K562 (cell line): ENCODE data around the gene EFEMP2. TPM values are rescaled to one million over a fixed set of nuclear protein-coding genes. Genes with fewer than 3 reads are reported as not detected.
A peak's percentile ranks its signal among the peaks of the same experiment; 100 is the strongest.

Experiments
- ARID4B ChIP-seq: sonication (generic); formaldehyde crosslinking; IDR thresholded peaks from 2 replicates; pipeline ENCODE4 v1.8.0; 2022; ENCODE audit warnings: mild to moderate bottlenecking, missing genetic modification reagents
- CSDE1 ChIP-seq, 2 experiments: fragments of 450-650 bp; IDR thresholded peaks; 2 replicates each; pipeline ENCODE4 v1.6.1; 2016; ENCODE audit warnings: mild to moderate bottlenecking in 1 of 2
- ERF ChIP-seq: fragments of 450-650 bp; formaldehyde crosslinking; IDR thresholded peaks from 2 replicates; pipeline ENCODE4 v1.4.0; 2020; ENCODE audit warnings: mild to moderate bottlenecking, mixed read lengths
- FOXO4 ChIP-seq: fragments of 450-650 bp; formaldehyde crosslinking; IDR thresholded peaks from 2 replicates; pipeline ENCODE4 v1.4.0; 2020; ENCODE audit warnings: mild to moderate bottlenecking, moderate library complexity
- GABPA ChIP-seq: fragments of 200-800 bp; sonication (Bioruptor generic); conservative IDR thresholded peaks from 2 replicates; pipeline ENCODE4 v1.6.1; 2016; ENCODE audit warnings: low read depth, missing genetic modification characterization, missing compliant biosample characterization
- MYNN ChIP-seq, 2 experiments: sonication (generic); formaldehyde crosslinking in 1 of 2; IDR thresholded peaks; 2 replicates each; pipeline versions ENCODE4 v1.5.0 to v1.6.1; 2016 to 2020; ENCODE audit warnings: antibody characterized with exemption in 1 of 2, missing genetic modification reagents in 1 of 2
- NFYB ChIP-seq: IDR thresholded peaks from 2 replicates; pipeline ENCODE4 v1.6.1; 2011; ENCODE audit warnings: mild to moderate bottlenecking, moderate library complexity; ENCODE audit not compliant: insufficient read length; ENCODE audit errors: extremely low read depth
- NR3C1 ChIP-seq: sonication (generic); formaldehyde crosslinking; IDR thresholded peaks from 2 replicates; pipeline ENCODE4 v1.8.1; 2022; ENCODE audit warnings: missing genetic modification reagents
- POLR3A ChIP-seq: IDR thresholded peaks from 2 replicates; pipeline ENCODE4 v1.6.1; 2011; ENCODE audit warnings: borderline replicate concordance, mild to moderate bottlenecking, moderate library complexity; ENCODE audit not compliant: insufficient read length, insufficient read depth; ENCODE audit errors: extremely low read depth
- PYGO2 ChIP-seq: fragments of 450-650 bp; IDR thresholded peaks from 2 replicates; pipeline ENCODE4 v1.6.1; 2016; ENCODE audit warnings: mild to moderate bottlenecking, missing genetic modification characterization, moderate library complexity, missing compliant biosample characterization
- RBM39 ChIP-seq: fragments of 200-400 bp; formaldehyde crosslinking; optimal IDR thresholded peaks from 2 replicates; pipeline ENCODE3; 2018; ENCODE audit warnings: low read depth, low read length
- SIRT6 ChIP-seq: IDR thresholded peaks from one replicate; pipeline ENCODE4 v1.6.1; 2012; ENCODE audit warnings: low read depth, mild to moderate bottlenecking, control low read depth, inconsistent platforms, low read length, moderate library complexity
- SREBF2 ChIP-seq: sonication (generic); formaldehyde crosslinking; IDR thresholded peaks from 2 replicates; pipeline ENCODE4 v1.4.0; 2020; ENCODE audit warnings: mild to moderate bottlenecking, missing genetic modification reagents
- TEAD1 ChIP-seq, 2 experiments: fragments of 450-650 bp in 1 of 2; sonication (generic) in 1 of 2; formaldehyde crosslinking; IDR thresholded peaks; 2 replicates each; pipeline versions ENCODE4 v1.4.0 to v1.8.0; 2020 to 2022; ENCODE audit warnings: mild to moderate bottlenecking in 2 of 2, missing genetic modification reagents in 1 of 2
- ZNF121 ChIP-seq: sonication (generic); formaldehyde crosslinking; conservative IDR thresholded peaks from 2 replicates; pipeline ENCODE4 v1.8.0; 2022; ENCODE audit warnings: missing genetic modification reagents
- ZNF143 ChIP-seq: sonication (generic); formaldehyde crosslinking; IDR thresholded peaks from 2 replicates; pipeline ENCODE4 v1.9.0; 2022; ENCODE audit warnings: mild to moderate bottlenecking, missing genetic modification reagents
- ZNF146 ChIP-seq: IDR thresholded peaks from one replicate; pipeline ENCODE4 v1.6.1; 2018; ENCODE audit warnings: missing compliant biosample characterization; ENCODE audit not compliant: unreplicated experiment
- ZNF41 ChIP-seq: fragments of 250-450 bp; sonication (Bioruptor Pico); conservative IDR thresholded peaks from 2 replicates; pipeline ENCODE4 v1.4.0; 2020; ENCODE audit warnings: mild to moderate bottlenecking
- ZNF445 ChIP-seq: fragments of 250-450 bp; sonication (Bioruptor Pico); IDR thresholded peaks from 2 replicates; pipeline ENCODE4 v1.4.0; 2020; ENCODE audit warnings: low read depth, mild to moderate bottlenecking, moderate library complexity
- ZNF589 ChIP-seq: fragments of 200-800 bp; sonication (Bioruptor generic); IDR thresholded peaks from 2 replicates; pipeline ENCODE4 v1.6.1; 2016; ENCODE audit warnings: low read depth, missing genetic modification characterization, missing compliant biosample characterization
- polyA plus RNA-seq, 8 experiments: library from polyadenylated mRNA; depleted of rRNA in 4 of 8; stranded (reverse) in 5 of 8; unstranded in 3 of 8; fragments of >200 nt; fragmentation: Nextera tagmentation in 2 of 8; fragmentation: Illumina TruSeq in 1 of 8; extraction: Ambion mirVana in 2 of 8; extraction: Trizol in 1 of 8; gene quantifications; 2 replicates each; pipeline versions ENCODE4 v1.2.1 to v1.2.3, GENCODE V29; 2011 to 2014; ENCODE audit warnings: inconsistent platforms in 1 of 8, missing spikeins in 1 of 8
- total RNA-seq, 7 experiments: library from RNA; depleted of rRNA in 6 of 7; stranded (reverse); fragments of >200 nt in 6 of 7; fragmentation: Illumina TruSeq in 2 of 7; extraction: Trizol in 2 of 7; gene quantifications; 2 replicates each; pipeline versions ENCODE4 v1.2.1 to v1.2.3, GENCODE V29; 2011 to 2021; ENCODE audit warnings: low replicate concordance in 1 of 7
- TF ChIP-seq, protein P1 (sequence below): fragments of 250-450 bp; sonication (Bioruptor Pico); IDR thresholded peaks from 2 replicates; pipeline ENCODE4 v1.5.0; 2021

EFEMP2 gene
- total and polyA plus RNA-seq, 9 of the 15 experiments (the other 6 are each of a cell fraction or from before 2014, with no cell fraction given) = 0.07 to 2.9 (median 0.69) TPM; not detected in 1

- TF ChIP-seq POLR3A (no peak), GABPA (no peak), SIRT6 (no peak), CSDE1 (IDR thresholded peaks at IDR 0.05) (no peak), TEAD1 (CRISPR knock-in tag; IDR thresholded peaks at IDR 0.05) (0 out of 4 replicates have a peak, but pooled peaks of 1 of the 2 experiments have one; percentile 43), PYGO2 (tag) (no peak), ZNF41 (CRISPR knock-in tag) (no peak), ZNF121 (CRISPR knock-in tag) (no peak), RBM39 (no peak), ZNF445 (no peak), NR3C1 (CRISPR knock-in tag) (0 out of 2 replicates have a peak, but pooled peaks have one; percentile 24), MYNN (IDR thresholded peaks at IDR 0.05) (peak; percentile 13; the same call in 1 of the 2 replicates), MYNN (CRISPR knock-in tag; IDR thresholded peaks at IDR 0.05) (no peak), ZNF146 (CRISPR knock-in tag) (no peak), NFYB (no peak), ERF (no peak), FOXO4 (CRISPR knock-in tag) (no peak), ZNF589 (CRISPR knock-in tag) (no peak), ARID4B (CRISPR knock-in tag) (no peak), ZNF143 (CRISPR knock-in tag) (no peak), SREBF2 (CRISPR knock-in tag) (no peak)
- TF ChIP-seq, protein P1, sequence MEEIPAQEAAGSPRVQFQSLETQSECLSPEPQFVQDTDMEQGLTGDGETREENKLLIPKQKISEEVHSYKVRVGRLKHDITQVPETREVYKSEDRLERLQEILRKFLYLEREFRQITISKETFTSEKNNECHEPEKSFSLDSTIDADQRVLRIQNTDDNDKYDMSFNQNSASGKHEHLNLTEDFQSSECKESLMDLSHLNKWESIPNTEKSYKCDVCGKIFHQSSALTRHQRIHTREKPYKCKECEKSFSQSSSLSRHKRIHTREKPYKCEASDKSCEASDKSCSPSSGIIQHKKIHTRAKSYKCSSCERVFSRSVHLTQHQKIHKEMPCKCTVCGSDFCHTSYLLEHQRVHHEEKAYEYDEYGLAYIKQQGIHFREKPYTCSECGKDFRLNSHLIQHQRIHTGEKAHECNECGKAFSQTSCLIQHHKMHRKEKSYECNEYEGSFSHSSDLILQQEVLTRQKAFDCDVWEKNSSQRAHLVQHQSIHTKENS (CRISPR knock-in tag) = no peak
These were observed 19.2 kb downstream of the EFEMP2 start (continued) for GRCh38 chr11:65853246-65853979.
